Measurements from ENCODE around the gene USF2. TPM values are rescaled to one million over a fixed set of nuclear protein-coding genes. Genes with fewer than 3 reads are reported as not detected.
A peak's percentile ranks its signal among the peaks of the same experiment; 100 is the strongest.

The USF2 gene
- total and polyA plus RNA-seq, 2 donors (not counting 1 experiment from before 2014, with no cell fraction given) = 53.8 to 74.9 TPM

- Histone ChIP-seq H3K27me3 (ENCODE audit: control insufficient read depth, insufficient read depth, low read length) (no peaks in the 10 kb centered on the region), H3K4me3 (replicated peaks in 1 of 4; ENCODE audit: control extremely low read depth in 1 of 4, insufficient read depth in 1 of 4, low read depth in 3 of 4, low read length in 4 of 4) (no peak overlapping the region), H3K4me2 (ENCODE audit: extremely low read depth, insufficient read depth, low read length) (no peak overlapping the region), H3K79me2 (ENCODE audit: control insufficient read depth, insufficient read depth, low read length) (no peaks in the 10 kb centered on the region), H3K27ac (ENCODE audit: insufficient read depth, low read length) (no peak overlapping the region), H2AFZ (ENCODE audit: low read length) (no peak overlapping the region), H4K20me1 (ENCODE audit: control insufficient read depth, extremely low read depth, insufficient read depth, low read length) (no peaks in the 10 kb centered on the region), H3K9me3 (ENCODE audit: control insufficient read depth, insufficient read depth, low read depth, low read length) (no peaks in the 10 kb centered on the region), H3K36me3 (ENCODE audit: control insufficient read depth, insufficient read depth, low read length) (no peaks in the 10 kb centered on the region), H3K4me1 (ENCODE audit: control insufficient read depth, extremely low read depth, insufficient read depth, low read length) (peaks cover 12% of the 10 kb centered on the region), H3K9ac (ENCODE audit: insufficient read depth, low read length) (no peak overlapping the region)
- no peak for DNase-seq (ENCODE audit: low read depth in 2 of 2)
- TF ChIP-seq CTCF (conservative IDR thresholded peaks at IDR 0.05 in 1 of 2, IDR thresholded peaks at IDR 0.05 in 1 of 2; ENCODE audit: low read depth in 1 of 2, low read length in 2 of 2) (no peak), EZH2 (IDR thresholded peaks at IDR 0.05; ENCODE audit: low read length, missing control alignments) (no peak)
These were observed 53.3 kb downstream of the USF2 start for GRCh38 chr19:35322014-35322413.

DNA sequence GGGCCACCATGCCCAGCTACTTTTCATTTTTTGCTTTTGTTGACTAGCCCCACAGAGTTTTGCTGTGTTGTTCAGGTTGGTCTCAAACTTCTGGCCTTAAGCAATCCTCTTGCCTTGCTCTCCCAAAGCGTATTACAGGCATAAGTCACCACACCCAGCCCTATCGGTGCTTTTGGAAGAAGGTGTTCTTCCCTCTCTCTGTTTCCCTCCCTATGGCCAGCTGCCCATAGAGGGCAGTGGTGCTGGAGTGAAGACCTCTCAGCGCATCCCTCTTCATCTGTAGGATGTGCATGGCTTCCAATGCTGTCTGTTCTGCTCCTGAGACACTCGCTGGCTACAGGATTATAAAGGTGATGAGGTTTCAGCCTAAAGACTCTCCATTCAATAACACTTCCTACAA lies 58.9 kb downstream of the USF2 start:
- Histone ChIP-seq H3K36me3 (ENCODE audit: control insufficient read depth, insufficient read depth, low read length) (no peaks in the 10 kb centered on the region), H2AFZ (ENCODE audit: low read length) (no peak overlapping the region), H3K9me3 (ENCODE audit: control insufficient read depth, insufficient read depth, low read depth, low read length) (no peaks in the 10 kb centered on the region), H3K4me2 (ENCODE audit: extremely low read depth, insufficient read depth, low read length) (no peak overlapping the region), H3K27ac (ENCODE audit: insufficient read depth, low read length) (no peak overlapping the region), H4K20me1 (ENCODE audit: control insufficient read depth, extremely low read depth, insufficient read depth, low read length) (no peaks in the 10 kb centered on the region), H3K27me3 (ENCODE audit: control insufficient read depth, insufficient read depth, low read length) (no peaks in the 10 kb centered on the region), H3K9ac (ENCODE audit: insufficient read depth, low read length) (no peak overlapping the region), H3K79me2 (ENCODE audit: control insufficient read depth, insufficient read depth, low read length) (no peaks in the 10 kb centered on the region), H3K4me1 (ENCODE audit: control insufficient read depth, extremely low read depth, insufficient read depth, low read length) (no peaks in the 10 kb centered on the region), H3K4me3 (replicated peaks in 1 of 4; ENCODE audit: control extremely low read depth in 1 of 4, insufficient read depth in 1 of 4, low read depth in 3 of 4, low read length in 4 of 4) (no peak overlapping the region)
- no peak for DNase-seq (ENCODE audit: low read depth in 2 of 2)
- TF ChIP-seq CTCF (conservative IDR thresholded peaks at IDR 0.05 in 1 of 2, IDR thresholded peaks at IDR 0.05 in 1 of 2; ENCODE audit: low read depth in 1 of 2, low read length in 2 of 2) = peak in 1 of 2 donors; percentile 16
- TF ChIP-seq EZH2 (IDR thresholded peaks at IDR 0.05; ENCODE audit: low read length, missing control alignments) = no peak

DNA sequence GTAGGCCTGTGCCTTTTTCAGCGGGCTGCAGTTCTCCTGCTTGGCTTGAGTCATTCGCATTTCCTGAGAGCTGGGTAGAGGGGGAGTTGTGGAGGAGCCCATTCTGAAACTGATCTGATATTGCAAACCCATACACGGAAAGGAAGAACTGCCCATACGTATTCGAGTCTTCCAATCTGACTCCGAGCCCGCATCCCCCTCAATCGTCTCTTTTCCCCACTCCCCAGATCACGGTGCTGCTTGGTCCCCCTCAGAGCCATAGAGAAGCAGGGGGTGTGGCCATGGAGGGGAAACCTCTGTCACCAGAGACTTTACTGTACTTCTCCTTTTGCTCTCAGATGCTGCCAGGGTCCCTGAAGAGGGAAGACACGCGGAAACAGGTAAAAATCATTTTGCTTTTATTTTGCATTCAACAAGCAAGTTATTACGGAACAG lies 60.1 kb downstream of the USF2 start, which contains the start of gene CD22:
Gene CD22, plus strand, starts transcription at position 337 of the 435 bp plus-strand sequence. CDS start 2,854 bp downstream, outside the sequence.
- no peaks in the 10 kb centered on the region for H4K20me1 ChIP-seq (ENCODE audit: control insufficient read depth, extremely low read depth, insufficient read depth, low read length)
- H3K9me3 ChIP-seq (ENCODE audit: control insufficient read depth, insufficient read depth, low read depth, low read length) = no peaks in the 10 kb centered on the region
- TF ChIP-seq EZH2 (IDR thresholded peaks at IDR 0.05; ENCODE audit: low read length, missing control alignments) = no peak
- TF ChIP-seq CTCF (conservative IDR thresholded peaks at IDR 0.05 in 1 of 2, IDR thresholded peaks at IDR 0.05 in 1 of 2; ENCODE audit: low read depth in 1 of 2, low read length in 2 of 2) = no peak
- H3K79me2 ChIP-seq (ENCODE audit: control insufficient read depth, insufficient read depth, low read length) = no peaks in the 10 kb centered on the region
- H3K4me3 ChIP-seq (replicated peaks in 1 of 4; ENCODE audit: control extremely low read depth in 1 of 4, insufficient read depth in 1 of 4, low read depth in 3 of 4, low read length in 4 of 4) = no peak within 1 kb of the TSS
- no peak for DNase-seq (ENCODE audit: low read depth in 2 of 2)
- no peaks in the 10 kb centered on the region for H3K36me3 ChIP-seq (ENCODE audit: control insufficient read depth, insufficient read depth, low read length)
- H3K9ac ChIP-seq (ENCODE audit: insufficient read depth, low read length) = no peak within 1 kb of the TSS
- no peak within 1 kb of the TSS for H3K27ac ChIP-seq (ENCODE audit: insufficient read depth, low read length)
- H3K4me1 ChIP-seq (ENCODE audit: control insufficient read depth, extremely low read depth, insufficient read depth, low read length) = no peaks in the 10 kb centered on the region
- H3K4me2 ChIP-seq (ENCODE audit: extremely low read depth, insufficient read depth, low read length) = no peak within 1 kb of the TSS
- H2AFZ ChIP-seq (ENCODE audit: low read length) = no peak within 1 kb of the TSS
- no peaks in the 10 kb centered on the region for H3K27me3 ChIP-seq (ENCODE audit: control insufficient read depth, insufficient read depth, low read length)
